HCT116 (cell line): Measurements from ENCODE around the gene TCF23. TPM values are rescaled to one million over a fixed set of nuclear protein-coding genes. Genes with fewer than 3 reads are reported as not detected.

Source experiments
- ATAC-seq: fragments of 200-7000 bp; cut with Tn5 transposase; 2 replicates; pipeline ENCODE4 v1.9.1; 2020; ENCODE audit warnings: mild to moderate bottlenecking, moderate library complexity
- BruUV-seq: library from RNA; stranded (reverse); fragments of 400-500 nt; replicated peaks from 2 replicates; lab custom pipeline; 2021; lab: Mats Ljungman, UMichigan
- CTCF ChIA-PET: fragments of 300-600 bp; sonication (Branson Sonifier 250); formaldehyde crosslinking; loops from one replicate; lab custom pipeline; 2021; ENCODE audit warnings: antibody characterized with exemption; lab: Charles Lee
- POLR2A ChIA-PET: fragments of 300-600, 350-600 bp; sonication (Branson Sonifier 250); formaldehyde crosslinking; loops from one replicate; lab custom pipeline; 2021; ENCODE audit warnings: antibody characterized with exemption; lab: Charles Lee
- RAD21 ChIA-PET, 2 experiments: fragments of 300-600 bp; sonication (Branson Sonifier 250); formaldehyde crosslinking; loops; one replicate each; lab custom pipeline; 2023; ENCODE audit warnings: low total read pairs in 2 of 2; ENCODE audit not compliant: uncharacterized antibody in 2 of 2, unreplicated experiment in 2 of 2, low non-redundant PET in 1 of 2; lab: Charles Lee
- DNase-seq: peaks from one replicate; pipeline ENCODE4 v3.0.0-alpha.2; 2010; ENCODE audit warnings: low read depth, low spot score
- H2AFZ ChIP-seq: fragments of 200-600 bp; shearing (Covaris generic), sonication (generic); 2 replicates; pipeline ENCODE4 v1.6.1; 2017; ENCODE audit warnings: low read depth, mixed run types, mixed read lengths, antibody characterized with exemption, low read length; ENCODE audit not compliant: poor library complexity, severe bottlenecking
- H3K27ac ChIP-seq: 2 replicates; pipeline ENCODE4 v1.5.1; 2012; ENCODE audit warnings: low read depth, low read length
- H3K27me3 ChIP-seq: fragments of 200-600 bp; sonication (generic); 2 replicates; pipeline ENCODE4 v1.6.1; 2016; ENCODE audit warnings: mixed run types, low read length, mixed read lengths; ENCODE audit not compliant: insufficient read depth
- H3K36me3 ChIP-seq, 2 experiments: fragments of 200-500 bp in 1 of 2; fragments of 200-600 bp in 1 of 2; sonication (Bioruptor generic) in 1 of 2; sonication (generic) in 1 of 2; 2 replicates each; pipeline versions ENCODE4 v1.5.1 to v1.6.1; 2014 to 2016; ENCODE audit warnings: low read length in 2 of 2, inconsistent platforms in 1 of 2, mixed read lengths in 1 of 2, mixed run types in 1 of 2; ENCODE audit not compliant: insufficient read depth in 2 of 2, control insufficient read depth in 1 of 2
- H3K4me1 ChIP-seq, 2 experiments: fragments of 200-600 bp in 1 of 2; sonication (generic) in 1 of 2; 2 replicates each; pipeline versions ENCODE4 v1.5.1 to v1.6.1; 2012 to 2017; ENCODE audit warnings: low read length in 2 of 2, inconsistent platforms in 1 of 2, mild to moderate bottlenecking in 1 of 2, mixed read lengths in 1 of 2, mixed run types in 1 of 2, moderate library complexity in 1 of 2; ENCODE audit not compliant: insufficient read depth in 2 of 2, control insufficient read depth in 1 of 2
- H3K4me2 ChIP-seq: fragments of 200-600 bp; sonication (generic); 2 replicates; pipeline ENCODE4 v1.6.1; 2017; ENCODE audit warnings: mixed run types, low read length, mixed read lengths
- H3K4me3 ChIP-seq, 2 experiments: fragments of 200-600 bp in 1 of 2; sonication (generic) in 1 of 2; replicated peaks in 1 of 2; 2 replicates each; pipeline ENCODE4 v1.5.1; 2011 to 2016; ENCODE audit warnings: low read length in 2 of 2, control low read depth in 1 of 2, low read depth in 1 of 2, mild to moderate bottlenecking in 1 of 2, mixed read lengths in 1 of 2, mixed run types in 1 of 2
- H3K79me2 ChIP-seq: fragments of 200-600 bp; sonication (generic); 2 replicates; pipeline ENCODE4 v1.6.1; 2017; ENCODE audit warnings: mild to moderate bottlenecking, mixed run types, low read length, moderate library complexity, mixed read lengths; ENCODE audit not compliant: insufficient read depth
- H3K9ac ChIP-seq: fragments of 200-600 bp; sonication (generic); 2 replicates; pipeline ENCODE4 v1.6.1; 2016; ENCODE audit warnings: low read length, mixed read lengths
- H3K9me2 ChIP-seq: fragments of 200-600 bp; sonication (generic), shearing (Covaris generic); 2 replicates; pipeline ENCODE4 v1.6.1; 2017; ENCODE audit warnings: mixed run types, mild to moderate bottlenecking, moderate library complexity; ENCODE audit not compliant: insufficient read depth
- H3K9me3 ChIP-seq, 2 experiments: fragments of 200-500 bp in 1 of 2; fragments of 200-600 bp in 1 of 2; sonication (Bioruptor generic) in 1 of 2; sonication (generic) in 1 of 2; 2 replicates each; pipeline ENCODE4 v1.6.1; 2014 to 2017; ENCODE audit warnings: low read length in 2 of 2, mixed read lengths in 2 of 2, inconsistent platforms in 1 of 2, low read depth in 1 of 2, mild to moderate bottlenecking in 1 of 2, mixed run types in 1 of 2, moderate library complexity in 1 of 2; ENCODE audit not compliant: control insufficient read depth in 1 of 2, insufficient read depth in 1 of 2
- H4K20me1 ChIP-seq: fragments of 200-600 bp; sonication (generic), shearing (Covaris generic); 2 replicates; pipeline ENCODE4 v1.6.1; 2017; ENCODE audit warnings: mixed run types, mild to moderate bottlenecking, moderate library complexity; ENCODE audit not compliant: insufficient read depth
- CBX3 ChIP-seq: IDR thresholded peaks from 2 replicates; pipeline ENCODE4 v1.6.1; 2012; ENCODE audit warnings: low read depth
- EGR1 ChIP-seq: IDR thresholded peaks from 2 replicates; pipeline ENCODE4 v1.6.1; 2012; ENCODE audit warnings: low read depth
- ELF1 ChIP-seq: IDR thresholded peaks from 2 replicates; pipeline ENCODE4 v1.6.1; 2012; ENCODE audit warnings: low read depth, borderline replicate concordance
- FOSL1 ChIP-seq: IDR thresholded peaks from 2 replicates; pipeline ENCODE4 v1.6.1; 2012; ENCODE audit warnings: low read depth
- POLR2A ChIP-seq: IDR thresholded peaks from 2 replicates; pipeline ENCODE4 v1.7.0; 2011; ENCODE audit warnings: borderline replicate concordance; ENCODE audit not compliant: insufficient read depth, insufficient read length; ENCODE audit errors: extremely low read depth
- RAD21 ChIP-seq: IDR thresholded peaks from 2 replicates; pipeline ENCODE4 v1.6.1; 2012; ENCODE audit warnings: low read depth, mild to moderate bottlenecking
- SP1 ChIP-seq: IDR thresholded peaks from 2 replicates; pipeline ENCODE4 v1.6.1; 2012; ENCODE audit warnings: low read depth
- SRF ChIP-seq: IDR thresholded peaks from 2 replicates; pipeline ENCODE4 v1.6.1; 2012; ENCODE audit warnings: low read depth
- TCF7L2 ChIP-seq: IDR thresholded peaks from 2 replicates; pipeline ENCODE4 v1.7.0; 2011; ENCODE audit warnings: borderline replicate concordance, inconsistent platforms; ENCODE audit not compliant: insufficient read depth, insufficient read length; ENCODE audit errors: extremely low read depth
- YY1 ChIP-seq: IDR thresholded peaks from 2 replicates; pipeline ENCODE4 v1.6.1; 2011; ENCODE audit warnings: low read length, low read depth, moderate library complexity, mild to moderate bottlenecking; ENCODE audit not compliant: insufficient replicate concordance; ENCODE audit errors: extremely low read depth
- ZFX ChIP-seq: fragments of 450-650 bp; IDR thresholded peaks from 2 replicates; pipeline ENCODE4 v1.6.1; 2017
- ZNF274 ChIP-seq: fragments of 200-500 bp; sonication (Bioruptor generic); IDR thresholded peaks from 2 replicates; pipeline ENCODE4 v1.6.1; 2014; ENCODE audit warnings: mild to moderate bottlenecking, low read depth, low read length, inconsistent platforms
- intact Hi-C: fragments of 100-400 bp; cut with micrococcal nuclease; formaldehyde crosslinking; loops from 2 replicates; pipeline ENCODE4 v1.10.0; 2022
- total RNA-seq: library from RNA; stranded (reverse); gene quantifications from one replicate; pipeline ENCODE4 v1.2.1, GENCODE V29; 2021; ENCODE audit not compliant: unreplicated experiment
- TF ChIP-seq, protein P1 (sequence below): IDR thresholded peaks from 2 replicates; pipeline ENCODE4 v1.6.1; 2012
- TF ChIP-seq, protein P2 (sequence below): IDR thresholded peaks from 2 replicates; pipeline ENCODE4 v1.6.1; 2011; ENCODE audit warnings: mild to moderate bottlenecking, low read length, moderate library complexity; ENCODE audit not compliant: insufficient replicate concordance; ENCODE audit errors: extremely low read depth

Gene TCF23
- total RNA-seq, 1 experiment from 2014 or later = not detected

DNA sequence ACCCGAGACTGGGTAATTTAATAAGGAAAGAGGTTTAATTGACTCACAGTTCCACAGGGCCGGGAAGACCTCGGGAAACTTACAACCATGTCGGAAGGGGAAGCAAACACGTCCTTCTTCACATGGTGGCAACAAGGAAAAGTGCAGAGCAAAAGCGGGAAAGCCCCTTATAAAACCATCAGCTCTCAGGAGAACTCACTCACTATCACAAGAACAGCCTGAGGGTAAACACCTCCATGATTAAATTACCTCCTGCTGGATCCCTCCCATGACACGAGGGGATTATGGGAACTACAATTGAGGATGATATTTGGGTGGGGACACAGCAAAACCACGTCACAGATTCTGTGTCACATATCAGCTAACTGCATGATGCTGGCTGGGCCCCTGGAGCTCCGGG is 11.4 kb downstream of the TCF23 start:
- POLR2A ChIA-PET = no interaction called here

DNA sequence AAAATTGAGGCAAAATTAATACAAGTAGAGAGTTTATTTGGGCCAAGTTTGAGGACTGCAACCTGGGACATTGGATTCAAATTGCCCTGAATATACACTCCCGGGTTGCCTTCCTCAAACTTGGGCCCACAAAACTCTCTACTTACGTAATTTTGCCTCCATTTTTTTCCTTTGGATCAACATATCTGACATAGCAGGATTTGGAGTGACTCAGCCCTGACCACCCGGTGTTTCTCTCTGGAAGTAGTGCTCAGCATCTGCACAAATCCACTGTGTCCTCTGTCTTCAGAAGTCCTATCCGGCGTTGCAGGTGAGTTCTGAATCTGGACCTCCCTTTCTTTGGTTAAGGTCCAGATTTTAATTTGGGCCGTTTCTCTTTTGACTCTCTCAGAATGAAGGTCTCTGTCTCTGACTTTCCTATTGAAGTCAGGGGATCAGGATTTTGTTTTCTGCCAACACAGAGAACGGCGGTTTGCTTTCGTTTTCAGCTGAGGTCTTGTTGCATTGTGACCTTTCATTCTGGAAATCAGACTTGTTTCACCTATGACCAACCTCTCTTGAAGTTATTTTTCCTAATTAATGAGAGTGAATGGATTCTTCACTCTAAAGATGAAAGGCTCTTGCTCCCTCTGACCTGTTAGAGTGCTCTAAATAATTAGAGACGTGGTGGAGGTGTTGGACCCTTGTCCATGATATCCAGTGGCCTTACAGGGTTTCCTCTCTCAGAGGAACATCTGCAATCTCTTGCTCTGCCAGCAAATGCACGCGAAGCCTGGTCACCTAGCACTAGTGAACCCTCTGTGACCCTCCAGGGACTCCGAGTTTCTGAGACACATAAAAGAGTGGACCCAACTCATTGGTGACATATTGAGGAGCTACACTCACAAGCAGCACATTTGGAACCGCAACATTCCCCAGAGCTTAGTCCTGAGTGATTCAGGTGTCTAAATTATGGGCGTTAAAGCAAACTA is 13.6 kb downstream of the TCF23 start:
- no peak overlapping the region for H3K9ac ChIP-seq
- no peaks in the 10 kb centered on the region for H4K20me1 ChIP-seq
- ChIA-PET RAD21 (no interaction called here), POLR2A (no interaction called here), CTCF (interaction anchor here (1.7 kb wide), 1 partner anchor 7 kb away, joined by 5 read pairs; no protein-coding TSS in a partner anchor)
- no peak overlapping the region for H3K4me2 ChIP-seq
- no TSS peak for BruUV-seq
- intact Hi-C loops = no loop called here
- DNase-seq (no peak), ATAC-seq (no peak)
- 0 out of 4 replicates have a peak, but pooled peaks cover 0 to 3% of the 10 kb centered on the region in 2 experiments for H3K4me1 ChIP-seq
- H3K4me3 ChIP-seq = no peak overlapping the region
- H3K27ac ChIP-seq = no peak overlapping the region
- H2AFZ ChIP-seq = no peak overlapping the region
- H3K79me2 ChIP-seq = no peaks in the 10 kb centered on the region
- no peaks in the 10 kb centered on the region for H3K9me3 ChIP-seq
- no peaks in the 10 kb centered on the region for H3K36me3 ChIP-seq
- TF ChIP-seq SP1 = no peak
- TF ChIP-seq ZFX = no peak
- TF ChIP-seq YY1 = no peak
- no peak for TF ChIP-seq FOSL1
- TF ChIP-seq, protein P1, sequence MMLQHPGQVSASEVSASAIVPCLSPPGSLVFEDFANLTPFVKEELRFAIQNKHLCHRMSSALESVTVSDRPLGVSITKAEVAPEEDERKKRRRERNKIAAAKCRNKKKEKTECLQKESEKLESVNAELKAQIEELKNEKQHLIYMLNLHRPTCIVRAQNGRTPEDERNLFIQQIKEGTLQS = no peak
- TF ChIP-seq ELF1 = no peak
- no peak for TF ChIP-seq SRF
- no peak for TF ChIP-seq ZNF274
- TF ChIP-seq CBX3 = no peak
- no peak for TF ChIP-seq TCF7L2
- TF ChIP-seq, protein P2, sequence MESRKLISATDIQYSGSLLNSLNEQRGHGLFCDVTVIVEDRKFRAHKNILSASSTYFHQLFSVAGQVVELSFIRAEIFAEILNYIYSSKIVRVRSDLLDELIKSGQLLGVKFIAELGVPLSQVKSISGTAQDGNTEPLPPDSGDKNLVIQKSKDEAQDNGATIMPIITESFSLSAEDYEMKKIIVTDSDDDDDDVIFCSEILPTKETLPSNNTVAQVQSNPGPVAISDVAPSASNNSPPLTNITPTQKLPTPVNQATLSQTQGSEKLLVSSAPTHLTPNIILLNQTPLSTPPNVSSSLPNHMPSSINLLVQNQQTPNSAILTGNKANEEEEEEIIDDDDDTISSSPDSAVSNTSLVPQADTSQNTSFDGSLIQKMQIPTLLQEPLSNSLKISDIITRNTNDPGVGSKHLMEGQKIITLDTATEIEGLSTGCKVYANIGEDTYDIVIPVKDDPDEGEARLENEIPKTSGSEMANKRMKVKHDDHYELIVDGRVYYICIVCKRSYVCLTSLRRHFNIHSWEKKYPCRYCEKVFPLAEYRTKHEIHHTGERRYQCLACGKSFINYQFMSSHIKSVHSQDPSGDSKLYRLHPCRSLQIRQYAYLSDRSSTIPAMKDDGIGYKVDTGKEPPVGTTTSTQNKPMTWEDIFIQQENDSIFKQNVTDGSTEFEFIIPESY = no peak
- no peak for TF ChIP-seq POLR2A
- TF ChIP-seq, all 23 proteins: peak for 0
- no peaks in the 10 kb centered on the region for H3K9me2 ChIP-seq
- H3K27me3 ChIP-seq = no peaks in the 10 kb centered on the region

More for the DNA sequence above, 11.4 kb downstream of the TCF23 start:
- Histone ChIP-seq H3K9ac (no peak overlapping the region), H3K4me3 (no peak overlapping the region), H3K79me2 (no peaks in the 10 kb centered on the region), H3K27me3 (no peaks in the 10 kb centered on the region), H3K4me1 (0 out of 4 replicates have a peak, but pooled peaks cover 0 to 3% of the 10 kb centered on the region in 2 experiments), H4K20me1 (no peaks in the 10 kb centered on the region), H3K36me3 (no peaks in the 10 kb centered on the region)
- no peak for ATAC-seq
- no peak for DNase-seq
- BruUV-seq = no TSS peak
- TF ChIP-seq TCF7L2 (no peak), RAD21 (no peak), FOSL1 (no peak), ELF1 (no peak), EGR1 (no peak), CBX3 (no peak)
- TF ChIP-seq, protein P1 = no peak
- TF ChIP-seq, all 23 proteins: peak for 0
- Histone ChIP-seq H2AFZ (no peak overlapping the region), H3K9me2 (no peaks in the 10 kb centered on the region), H3K27ac (no peak overlapping the region), H3K4me2 (no peak overlapping the region), H3K9me3 (no peaks in the 10 kb centered on the region)
- intact Hi-C loops = no loop called here
- RAD21 ChIA-PET = no interaction called here
- CTCF ChIA-PET = no interaction called here
